K562 (cell line): Measurements from ENCODE around the gene CTNNA3. TPM values are rescaled to one million over a fixed set of nuclear protein-coding genes. Genes with fewer than 3 reads are reported as not detected.

Experiments used
- ATAC-seq: fragments of 200-7000 bp; cut with Tn5 transposase; 3 replicates; pipeline ENCODE4 v1.9.1; 2020; ENCODE audit warnings: moderate library complexity
- BruUV-seq: library from RNA; stranded (reverse); fragments of 400-500 nt; replicated peaks from 2 replicates; lab custom pipeline; 2021; lab: Mats Ljungman, UMichigan
- CTCF ChIA-PET: fragments of 300-600 bp; formaldehyde crosslinking; extraction: SDS; loops from one replicate; lab custom pipeline; 2021; ENCODE audit warnings: low intra/inter-chr PET ratio; lab: Yijun Ruan, JAX
- POLR2A ChIA-PET: fragments of 300-600, 350-650 bp; sonication (Branson Sonifier 250); formaldehyde crosslinking; extraction: SDS; loops from one replicate; lab custom pipeline; 2021; ENCODE audit warnings: antibody characterized with exemption, inconsistent platforms; lab: Yijun Ruan, JAX
- DNase-seq, 4 experiments: peaks; one replicate each; pipeline versions ENCODE4 v3.0.0 to v3.0.0-alpha.2; 2011 to 2018; ENCODE audit warnings: low spot score in 3 of 4, mixed read lengths in 3 of 4; ENCODE audit errors: extremely low read depth in 1 of 4
- FAIRE-seq: peaks from 2 replicates; lab custom pipeline; 2011; peaks lifted over from hg19 to GRCh38; lab: Jason Lieb, UNC
- H2AFZ ChIP-seq: 2 replicates; pipeline ENCODE4 v1.6.0; 2011; ENCODE audit warnings: low read depth, low read length, control low read depth, inconsistent platforms
- H3K27ac ChIP-seq: fragments of 200-600 bp; 3 replicates; pipeline ENCODE4 v1.8.0; 2011; ENCODE audit warnings: low read depth, mild to moderate bottlenecking, control low read depth, inconsistent platforms, low read length, moderate library complexity, mixed read lengths; ENCODE audit errors: extremely low read depth
- H3K27me3 ChIP-seq, 2 experiments: fragments of 300-600 bp in 1 of 2; 2 replicates in 1 of 2; 3 replicates in 1 of 2; pipeline versions ENCODE4 v1.6.0 to v1.8.0; 2011; ENCODE audit warnings: inconsistent platforms in 2 of 2, low read length in 2 of 2, mild to moderate bottlenecking in 1 of 2, mixed read lengths in 1 of 2, moderate library complexity in 1 of 2; ENCODE audit not compliant: control insufficient read depth in 2 of 2, insufficient read depth in 2 of 2
- H3K36me3 ChIP-seq: fragments of 300-600 bp; 3 replicates; pipeline ENCODE4 v1.8.0; 2011; ENCODE audit warnings: mild to moderate bottlenecking, low read length, inconsistent platforms; ENCODE audit not compliant: control insufficient read depth, insufficient read depth
- H3K4me1 ChIP-seq, 2 experiments: fragments of 200-600 bp in 1 of 2; replicated peaks in 1 of 2; 2 replicates in 1 of 2; 3 replicates in 1 of 2; pipeline versions ENCODE4 v1.5.1 to v1.8.0; 2011; ENCODE audit warnings: inconsistent platforms in 2 of 2, low read length in 2 of 2, mild to moderate bottlenecking in 1 of 2, mixed read lengths in 1 of 2, moderate library complexity in 1 of 2; ENCODE audit not compliant: control insufficient read depth in 2 of 2, insufficient read depth in 2 of 2
- H3K4me2 ChIP-seq: 2 replicates; pipeline ENCODE4 v1.6.1; 2011; ENCODE audit warnings: low read length, control low read depth, inconsistent platforms, mixed read lengths; ENCODE audit not compliant: insufficient read depth
- H3K4me3 ChIP-seq: fragments of 200-600 bp; sonication (generic), shearing (Covaris generic); 2 replicates; pipeline ENCODE4 v1.5.1; 2016; ENCODE audit warnings: control low read depth, inconsistent platforms
- H3K79me2 ChIP-seq: fragments of 200-600 bp; 3 replicates; pipeline ENCODE4 v1.8.0; 2011; ENCODE audit warnings: low read length, inconsistent platforms; ENCODE audit not compliant: control insufficient read depth, insufficient read depth
- H3K9ac ChIP-seq, 2 experiments: 2 replicates each; pipeline versions ENCODE4 v1.6.0 to v1.6.1; 2011; ENCODE audit warnings: low read depth in 2 of 2, low read length in 2 of 2, control low read depth in 1 of 2, inconsistent platforms in 1 of 2, mild to moderate bottlenecking in 1 of 2, mixed read lengths in 1 of 2; ENCODE audit not compliant: insufficient read depth in 1 of 2
- H3K9me1 ChIP-seq: one replicate; pipeline ENCODE4 v1.6.0; 2011; ENCODE audit warnings: inconsistent platforms, mild to moderate bottlenecking, low read length, moderate library complexity; ENCODE audit not compliant: control insufficient read depth, insufficient read depth
- H3K9me3 ChIP-seq: replicated peaks from 2 replicates; pipeline ENCODE4 v1.5.1; 2011; ENCODE audit warnings: low read depth, low read length, inconsistent platforms; ENCODE audit not compliant: control insufficient read depth, insufficient read depth
- H4K20me1 ChIP-seq: replicated peaks from 2 replicates; pipeline ENCODE4 v1.6.1; 2011; ENCODE audit warnings: low read length, inconsistent platforms, mixed read lengths; ENCODE audit not compliant: control insufficient read depth, insufficient read depth
- ATF4 ChIP-seq: fragments of 450-650 bp; formaldehyde crosslinking; IDR thresholded peaks from 2 replicates; pipeline ENCODE4 v1.4.0; 2022; ENCODE audit warnings: mild to moderate bottlenecking, moderate library complexity
- CEBPB ChIP-seq: fragments of 450-650 bp; IDR thresholded peaks from 2 replicates; pipeline ENCODE4 v1.6.1; 2016; ENCODE audit warnings: missing genetic modification characterization, missing compliant biosample characterization
- CEBPG ChIP-seq, 3 experiments: fragments of 200-800 bp in 1 of 3; sonication (Bioruptor generic) in 1 of 3; sonication (generic) in 1 of 3; formaldehyde crosslinking in 1 of 3; IDR thresholded peaks in 2 of 3; conservative IDR thresholded peaks in 1 of 3; 2 replicates each; pipeline versions ENCODE4 v1.6.1 to v1.8.0; 2016 to 2022; ENCODE audit warnings: missing compliant biosample characterization in 2 of 3, missing genetic modification characterization in 2 of 3, mild to moderate bottlenecking in 1 of 3, missing genetic modification reagents in 1 of 3
- NFATC3 ChIP-seq: fragments of 450-650 bp; IDR thresholded peaks from 2 replicates; pipeline ENCODE4 v1.6.1; 2017; ENCODE audit warnings: mild to moderate bottlenecking
- RBM15 ChIP-seq: fragments of 200-400 bp; formaldehyde crosslinking; IDR thresholded peaks from 2 replicates; pipeline ENCODE4 v1.6.1; 2018; ENCODE audit warnings: mild to moderate bottlenecking, low read length, moderate library complexity; ENCODE audit not compliant: insufficient read depth
- SMAD3 ChIP-seq: fragments of 450-650 bp; formaldehyde crosslinking; conservative IDR thresholded peaks from 2 replicates; pipeline ENCODE4 v1.4.0; 2020; ENCODE audit warnings: mild to moderate bottlenecking
- in situ Hi-C: fragments of 300-500 bp; cut with MboI; formaldehyde crosslinking; loops from 4 replicates; pipeline ENCODE4 v1.15.0; 2018; ENCODE audit warnings: inconsistent platforms, mixed read lengths
- intact Hi-C: fragments of 100-400 bp; cut with micrococcal nuclease; formaldehyde crosslinking; loops from 2 replicates; pipeline ENCODE4 v1.14.2; 2022
- polyA plus RNA-seq, 8 experiments: library from polyadenylated mRNA; depleted of rRNA in 4 of 8; stranded (reverse) in 5 of 8; unstranded in 3 of 8; fragments of >200 nt; fragmentation: Nextera tagmentation in 2 of 8; fragmentation: Illumina TruSeq in 1 of 8; extraction: Ambion mirVana in 2 of 8; extraction: Trizol in 1 of 8; gene quantifications; 2 replicates each; pipeline versions ENCODE4 v1.2.1 to v1.2.3, GENCODE V29; 2011 to 2014; ENCODE audit warnings: inconsistent platforms in 1 of 8, missing spikeins in 1 of 8
- total RNA-seq, 7 experiments: library from RNA; depleted of rRNA in 6 of 7; stranded (reverse); fragments of >200 nt in 6 of 7; fragmentation: Illumina TruSeq in 2 of 7; extraction: Trizol in 2 of 7; gene quantifications; 2 replicates each; pipeline versions ENCODE4 v1.2.1 to v1.2.3, GENCODE V29; 2011 to 2021; ENCODE audit warnings: low replicate concordance in 1 of 7
- TF ChIP-seq, protein P1 (sequence below): IDR thresholded peaks from 2 replicates; pipeline ENCODE4 v1.6.1; 2012; ENCODE audit warnings: low read depth, low read length, improper control_type of control experiment, borderline replicate concordance

The CTNNA3 gene
- total and polyA plus RNA-seq, 9 of the 15 experiments (the other 6 are each of a cell fraction or from before 2014, with no cell fraction given): 0.04 TPM; not detected in 8

GRCh38 chr10:65952086-65952485 lies 1743.9 kb downstream of the CTNNA3 start:
- Histone ChIP-seq H3K27me3 (no peaks in the 10 kb centered on the region), H3K4me3 (no peak overlapping the region), H3K9me3 (no peaks in the 10 kb centered on the region), H3K4me2 (no peak overlapping the region), H3K9ac (no peak overlapping the region), H3K36me3 (no peaks in the 10 kb centered on the region), H3K4me1 (no peaks in the 10 kb centered on the region), H3K79me2 (no peaks in the 10 kb centered on the region), H3K27ac (no peak overlapping the region), H4K20me1 (no peaks in the 10 kb centered on the region), H3K9me1 (no peaks in the 10 kb centered on the region), H2AFZ (no peak overlapping the region)
- no peak for FAIRE-seq
- intact Hi-C loops (no loop called here), in situ Hi-C loops (no loop called here)
- POLR2A ChIA-PET: no interaction called here
- no TSS peak for BruUV-seq
- TF ChIP-seq RBM15 (no peak), ATF4 (CRISPR knock-in tag) (no peak), CEBPB (0 out of 2 replicates have a peak, but pooled peaks have one; percentile 33), SMAD3 (CRISPR knock-in tag) (no peak), NFATC3 (no peak), CEBPG (CRISPR knock-in tag; IDR thresholded peaks at IDR 0.05) (no peak), CEBPG (tag; conservative IDR thresholded peaks at IDR 0.05 in 1 of 2, IDR thresholded peaks at IDR 0.05 in 1 of 2) (0 out of 4 replicates have a peak, but pooled peaks of 1 of the 2 experiments have one; percentile 18)
- TF ChIP-seq, protein P1, sequence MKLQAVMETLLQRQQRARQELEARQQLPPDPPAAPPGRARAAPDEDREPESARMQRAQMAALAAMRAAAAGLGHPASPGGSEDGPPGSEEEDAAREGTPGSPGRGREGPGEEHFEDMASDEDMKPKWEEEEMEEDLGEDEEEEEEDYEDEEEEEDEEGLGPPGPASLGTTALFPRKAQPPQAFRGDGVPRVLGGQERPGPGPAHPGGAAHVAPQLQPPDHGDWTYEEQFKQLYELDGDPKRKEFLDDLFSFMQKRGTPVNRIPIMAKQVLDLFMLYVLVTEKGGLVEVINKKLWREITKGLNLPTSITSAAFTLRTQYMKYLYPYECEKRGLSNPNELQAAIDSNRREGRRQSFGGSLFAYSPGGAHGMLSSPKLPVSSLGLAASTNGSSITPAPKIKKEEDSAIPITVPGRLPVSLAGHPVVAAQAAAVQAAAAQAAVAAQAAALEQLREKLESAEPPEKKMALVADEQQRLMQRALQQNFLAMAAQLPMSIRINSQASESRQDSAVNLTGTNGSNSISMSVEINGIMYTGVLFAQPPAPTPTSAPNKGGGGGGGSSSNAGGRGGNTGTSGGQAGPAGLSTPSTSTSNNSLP: no peak
- ATAC-seq: no peak
- no peak for DNase-seq
- CTCF ChIA-PET: no interaction called here
